ENCODE measurements around the gene CLEC16A. TPM values are rescaled to one million over a fixed set of nuclear protein-coding genes. Genes with fewer than 3 reads are reported as not detected.
"Not testable (repeated sequence)": the region's sequence is repeated elsewhere in the genome, so short reads cannot be mapped to it uniquely, and the experiment has no call there.

The CLEC16A gene
- polyA plus RNA-seq, 3 donors: 3.4 to 12.0 (median 5.8) TPM

GRCh38 chr16:11219178-11219577, 274.8 kb downstream of the CLEC16A start:
- peak overlapping the region in 1 of 3 experiments; percentile 13 for H3K4me3 ChIP-seq (replicated peaks in 1 of 3; ENCODE audit: low read depth in 2 of 3, low read length in 3 of 3)
- 0% methylated on average over 2 of the region's 4 CpGs for WGBS (ENCODE audit: insufficient coverage)
- H3K9ac ChIP-seq (ENCODE audit: insufficient read depth, low read length, poor library complexity, severe bottlenecking): no peak overlapping the region
- Mint-ChIP-seq H3K9me3 (peaks cover 5 to 36% (median 21%) of the 10 kb centered on the region in 7 donors), H3K4me1 (peaks cover 16% of the 10 kb centered on the region), H3K36me3 (peaks cover 0 to 7% of the 10 kb centered on the region in 2 donors), H3K27ac (peak overlapping the region in 5 of 7 donors; percentile 6 to 85 (median 70)), H3K4me3 (no peak overlapping the region), H3K27me3 (ENCODE audit: low read depth in 3 of 3) (peaks cover 0 to 4% (median 3%) of the 10 kb centered on the region in 3 donors)
- DNase-seq: peak in 2 of 3 donors; percentile 69 to 81
- H3K4me2 ChIP-seq (replicated peaks; ENCODE audit: extremely low read depth, low read length, poor library complexity, severe bottlenecking): no peak overlapping the region
- intact Hi-C loops (cut with micrococcal nuclease): no loop called here
- H3K79me2 ChIP-seq (ENCODE audit: insufficient read depth, low read length): no peaks in the 10 kb centered on the region
- no peaks in the 10 kb centered on the region for H3K36me3 ChIP-seq (replicated peaks in 1 of 2; ENCODE audit: control insufficient read depth in 1 of 2, insufficient read depth in 2 of 2, low read length in 2 of 2)
- H4K20me1 ChIP-seq (ENCODE audit: insufficient read depth, low read length): no peaks in the 10 kb centered on the region
- no peaks in the 10 kb centered on the region for H3K27me3 ChIP-seq (ENCODE audit: control insufficient read depth in 2 of 2, insufficient read depth in 2 of 2, low read length in 2 of 2)
- H3K4me1 ChIP-seq (ENCODE audit: control insufficient read depth in 1 of 2, insufficient read depth in 2 of 2, low read length in 2 of 2): peaks cover 18 to 26% of the 10 kb centered on the region in 2 donors
- H3K9me3 ChIP-seq (replicated peaks in 1 of 2; ENCODE audit: control insufficient read depth in 1 of 2, insufficient read depth in 1 of 2, low read length in 2 of 2): peaks cover 10 to 30% of the 10 kb centered on the region in 2 donors
- peak overlapping the region in 1 of 2 donors; percentile 17 for H3K27ac ChIP-seq (ENCODE audit: low read depth in 1 of 2, low read length in 2 of 2)
- no peak overlapping the region for H2AFZ ChIP-seq (ENCODE audit: insufficient read depth, low read depth, low read length, poor library complexity, severe bottlenecking)
- no peak for TF ChIP-seq CTCF (IDR thresholded peaks at IDR 0.05)

GRCh38 chr16:11220507-11220906, 276.1 kb downstream of the CLEC16A start:
- intact Hi-C loops (cut with micrococcal nuclease); H4K20me1 ChIP-seq (ENCODE audit: insufficient read depth, low read length); H3K27me3 Mint-ChIP-seq (ENCODE audit: low read depth in 3 of 3); H3K4me3 ChIP-seq (replicated peaks in 1 of 3; ENCODE audit: low read depth in 2 of 3, low read length in 3 of 3); H3K4me2 ChIP-seq (replicated peaks; ENCODE audit: extremely low read depth, low read length, poor library complexity, severe bottlenecking); H3K27me3 ChIP-seq (ENCODE audit: control insufficient read depth in 2 of 2, insufficient read depth in 2 of 2, low read length in 2 of 2); H3K36me3 ChIP-seq (replicated peaks in 1 of 2; ENCODE audit: control insufficient read depth in 1 of 2, insufficient read depth in 2 of 2, low read length in 2 of 2); H3K79me2 ChIP-seq (ENCODE audit: insufficient read depth, low read length); H3K27ac ChIP-seq (ENCODE audit: low read depth in 1 of 2, low read length in 2 of 2); H2AFZ ChIP-seq (ENCODE audit: insufficient read depth, low read depth, low read length, poor library complexity, severe bottlenecking); H3K36me3 Mint-ChIP-seq; H3K9ac ChIP-seq (ENCODE audit: insufficient read depth, low read length, poor library complexity, severe bottlenecking); H3K4me3 Mint-ChIP-seq; DNase-seq: not testable (repeated sequence)
- WGBS (ENCODE audit: insufficient coverage): 100% methylated on average over 1 of the region's 2 CpGs
- peaks cover 10 to 28% of the 10 kb centered on the region in 2 donors for H3K9me3 ChIP-seq (replicated peaks in 1 of 2; ENCODE audit: control insufficient read depth in 1 of 2, insufficient read depth in 1 of 2, low read length in 2 of 2)
- H3K4me1 ChIP-seq (ENCODE audit: control insufficient read depth in 1 of 2, insufficient read depth in 2 of 2, low read length in 2 of 2): peaks cover 30 to 40% of the 10 kb centered on the region in 2 donors
- Mint-ChIP-seq H3K9me3 (peaks cover 5 to 36% (median 21%) of the 10 kb centered on the region in 7 donors), H3K4me1 (peaks cover 29% of the 10 kb centered on the region), H3K27ac (peak overlapping the region in 2 of 7 donors; percentile 37 to 68)

Data from CD14-positive monocyte (primary cell).